ENCODE results near the gene SNCA. TPM values are rescaled to one million over a fixed set of nuclear protein-coding genes. Genes with fewer than 3 reads are reported as not detected.

Gene SNCA
- total RNA-seq, 4 donors from 2014 or later: 9.8 to 25.6 (median 16.7) TPM

- WGBS, 2 donors: 91 to 92% methylated on average over 4 of the region's 4 CpGs
- no peak for DNase-seq (ENCODE audit: low spot score in 2 of 2)
- intact Hi-C loops (cut with DNase I; ENCODE audit: low total_unique reads): no loop called here
- H3K4me3 ChIP-seq (ENCODE audit: low read depth, poor library complexity, severe bottlenecking): no peak overlapping the region
- TF ChIP-seq CTCF (IDR thresholded peaks at IDR 0.05) (no peak), POLR2A (IDR thresholded peaks at IDR 0.05) (no peak)
Observed at GRCh38 chr4:89712827-89713226, 124.1 kb downstream of the SNCA start.

GRCh38 chr4:89712141-89712540, 124.8 kb downstream of the SNCA start:
- no peak overlapping the region for H3K4me3 ChIP-seq (ENCODE audit: low read depth, poor library complexity, severe bottlenecking)
- 37 to 46% methylated on average over 2 of the region's 2 CpGs for WGBS, 2 donors
- no peak for DNase-seq (ENCODE audit: low spot score in 2 of 2)
- no peak for TF ChIP-seq CTCF (IDR thresholded peaks at IDR 0.05)
- TF ChIP-seq POLR2A (IDR thresholded peaks at IDR 0.05): no peak
- intact Hi-C loops (cut with DNase I; ENCODE audit: low total_unique reads): no loop called here

- WGBS, 2 donors: 49 to 59% methylated on average over 2 of the region's 2 CpGs
- DNase-seq (ENCODE audit: low spot score in 2 of 2): no peak
- no peak overlapping the region for H3K4me3 ChIP-seq (ENCODE audit: low read depth, poor library complexity, severe bottlenecking)
- TF ChIP-seq POLR2A (IDR thresholded peaks at IDR 0.05): no peak
- TF ChIP-seq CTCF (IDR thresholded peaks at IDR 0.05): no peak
- intact Hi-C loops (cut with DNase I; ENCODE audit: low total_unique reads): no loop called here
Observed at GRCh38 chr4:89708903-89709421, 128.0 kb downstream of the SNCA start.

GRCh38 chr4:89707467-89707866, 129.5 kb downstream of the SNCA start:
- WGBS, 2 donors: 79 to 91% methylated on average over 5 of the region's 5 CpGs
- H3K4me3 ChIP-seq (ENCODE audit: low read depth, poor library complexity, severe bottlenecking): no peak overlapping the region
- intact Hi-C loops (cut with DNase I; ENCODE audit: low total_unique reads): no loop called here
- no peak for TF ChIP-seq CTCF (IDR thresholded peaks at IDR 0.05)
- TF ChIP-seq POLR2A (IDR thresholded peaks at IDR 0.05): no peak
- no peak for DNase-seq (ENCODE audit: low spot score in 2 of 2)

- TF ChIP-seq CTCF (IDR thresholded peaks at IDR 0.05) (no peak), POLR2A (IDR thresholded peaks at IDR 0.05) (no peak)
- WGBS, 2 donors: 81 to 86% methylated on average over 2 of the region's 2 CpGs
- DNase-seq (ENCODE audit: low spot score in 2 of 2): no peak
- intact Hi-C loops (cut with DNase I; ENCODE audit: low total_unique reads): no loop called here
- no peak overlapping the region for H3K4me3 ChIP-seq (ENCODE audit: low read depth, poor library complexity, severe bottlenecking)
Observed at GRCh38 chr4:89704651-89705395, 132.1 kb downstream of the SNCA start.
